ENCODE results near the gene MTTP.

Gene MTTP

DNA sequence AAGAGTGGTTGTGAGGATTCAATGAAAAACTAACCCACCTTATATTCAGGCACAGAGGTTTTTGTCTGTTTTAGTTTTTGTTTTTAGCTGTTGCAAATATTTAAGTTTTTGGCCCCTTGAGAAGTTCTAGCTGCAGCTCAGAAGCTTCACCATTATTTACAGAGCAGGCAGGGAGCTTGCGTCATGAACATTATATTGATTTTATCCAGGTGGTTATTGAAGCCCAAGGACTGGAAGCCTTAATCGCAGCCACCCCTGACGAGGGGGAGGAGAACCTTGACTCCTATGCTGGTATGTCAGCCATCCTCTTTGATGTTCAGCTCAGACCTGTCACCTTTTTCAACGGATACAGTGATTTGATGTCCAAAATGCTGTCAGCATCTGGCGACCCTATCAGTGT is 38.1 kb downstream of the MTTP start:
- TF ChIP-seq CTCF (conservative IDR thresholded peaks at IDR 0.05): no peak
- TF ChIP-seq ZFX (IDR thresholded peaks at IDR 0.05): no peak
- H3K27ac ChIP-seq: no peak overlapping the region

- TF ChIP-seq CTCF (conservative IDR thresholded peaks at IDR 0.05) (no peak), ZFX (IDR thresholded peaks at IDR 0.05) (no peak)
- no peak overlapping the region for H3K27ac ChIP-seq
Observed at GRCh38 chr4:99614491-99614890, 39.9 kb downstream of the MTTP start.

GRCh38 chr4:99615170-99615820 is 40.7 kb downstream of the MTTP start:
- no peak overlapping the region for H3K27ac ChIP-seq
- TF ChIP-seq ZFX (IDR thresholded peaks at IDR 0.05): no peak
- TF ChIP-seq CTCF (conservative IDR thresholded peaks at IDR 0.05): no peak

DNA sequence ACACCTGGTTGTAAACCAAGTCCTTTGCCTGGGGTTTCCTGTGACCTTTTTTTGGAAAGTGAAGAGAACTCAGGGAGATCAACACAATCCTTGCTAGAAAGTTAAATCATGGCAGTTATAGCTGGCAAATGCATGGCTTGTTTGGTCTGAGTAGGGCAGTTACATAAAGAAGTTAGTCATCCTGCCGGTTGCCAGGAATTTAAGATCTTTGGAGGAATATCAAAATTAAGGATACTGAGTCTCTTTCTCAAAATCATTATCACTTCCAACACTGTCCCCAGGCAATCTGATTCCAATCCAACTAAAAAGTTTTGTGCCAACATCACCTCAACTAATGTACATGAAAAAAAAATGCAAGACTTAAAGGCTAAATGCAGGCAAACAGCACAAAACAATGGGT is 42.8 kb downstream of the MTTP start:
- H3K27ac ChIP-seq: no peak overlapping the region
- no peak for TF ChIP-seq ZFX (IDR thresholded peaks at IDR 0.05)
- TF ChIP-seq CTCF (conservative IDR thresholded peaks at IDR 0.05): no peak

GRCh38 chr4:99622341-99622740 is 47.7 kb downstream of the MTTP start:
- H3K27ac ChIP-seq: no peak overlapping the region
- no peak for TF ChIP-seq CTCF (conservative IDR thresholded peaks at IDR 0.05)
- TF ChIP-seq ZFX (IDR thresholded peaks at IDR 0.05): no peak

DNA sequence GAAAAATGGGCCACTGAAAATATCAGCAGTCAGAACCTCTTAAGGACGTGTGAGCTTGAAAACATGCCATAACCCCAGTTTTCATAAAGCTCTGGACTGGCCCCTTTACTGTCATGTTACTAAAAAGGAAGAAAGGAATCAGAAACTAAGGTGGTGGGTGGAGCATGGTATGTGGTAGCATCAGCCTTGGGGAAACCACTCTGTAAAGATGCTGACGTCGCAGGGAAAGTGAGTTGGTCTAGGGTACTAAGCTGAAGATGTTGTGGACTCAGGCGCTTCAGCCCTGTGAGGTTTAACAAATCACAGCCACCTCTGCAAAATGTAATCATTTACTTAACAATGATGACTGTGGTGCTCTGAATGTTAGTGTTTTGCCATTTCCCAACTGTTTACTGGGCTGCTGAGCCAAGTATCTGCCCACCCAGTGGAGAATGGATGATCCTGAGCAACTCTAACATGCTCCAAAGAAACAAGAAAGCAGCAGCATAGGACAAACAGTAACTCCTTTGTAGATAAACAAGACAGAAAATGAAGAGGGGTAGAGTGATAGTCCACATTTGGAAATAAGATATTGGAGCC is 49.6 kb downstream of the MTTP start:
- TF ChIP-seq CTCF (conservative IDR thresholded peaks at IDR 0.05) (no peak), ZFX (IDR thresholded peaks at IDR 0.05) (no peak)
- no peak overlapping the region for H3K27ac ChIP-seq

DNA sequence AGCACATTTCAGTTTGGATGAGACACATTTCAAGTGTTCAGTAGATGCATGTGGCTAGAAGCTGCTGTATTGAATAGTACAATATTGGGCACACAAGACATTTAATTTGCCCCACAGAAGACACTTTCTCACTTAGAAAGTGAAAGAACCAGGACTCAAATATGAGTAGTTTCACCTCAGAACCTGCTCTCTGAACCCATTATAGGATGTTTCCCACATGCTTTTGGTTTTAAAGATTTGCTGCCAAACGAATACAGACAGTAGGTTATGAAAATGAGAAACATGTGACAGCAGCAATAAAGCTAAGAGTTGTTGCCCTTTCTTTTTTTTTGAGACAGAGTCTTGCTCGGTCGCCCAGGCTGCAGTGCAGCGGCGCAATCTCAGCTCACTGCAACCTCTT is 50.7 kb downstream of the MTTP start:
- TF ChIP-seq ZFX (IDR thresholded peaks at IDR 0.05): no peak
- no peak for TF ChIP-seq CTCF (conservative IDR thresholded peaks at IDR 0.05)
- H3K27ac ChIP-seq: no peak overlapping the region
